Measurements from ENCODE around the gene MN1.

DNA sequence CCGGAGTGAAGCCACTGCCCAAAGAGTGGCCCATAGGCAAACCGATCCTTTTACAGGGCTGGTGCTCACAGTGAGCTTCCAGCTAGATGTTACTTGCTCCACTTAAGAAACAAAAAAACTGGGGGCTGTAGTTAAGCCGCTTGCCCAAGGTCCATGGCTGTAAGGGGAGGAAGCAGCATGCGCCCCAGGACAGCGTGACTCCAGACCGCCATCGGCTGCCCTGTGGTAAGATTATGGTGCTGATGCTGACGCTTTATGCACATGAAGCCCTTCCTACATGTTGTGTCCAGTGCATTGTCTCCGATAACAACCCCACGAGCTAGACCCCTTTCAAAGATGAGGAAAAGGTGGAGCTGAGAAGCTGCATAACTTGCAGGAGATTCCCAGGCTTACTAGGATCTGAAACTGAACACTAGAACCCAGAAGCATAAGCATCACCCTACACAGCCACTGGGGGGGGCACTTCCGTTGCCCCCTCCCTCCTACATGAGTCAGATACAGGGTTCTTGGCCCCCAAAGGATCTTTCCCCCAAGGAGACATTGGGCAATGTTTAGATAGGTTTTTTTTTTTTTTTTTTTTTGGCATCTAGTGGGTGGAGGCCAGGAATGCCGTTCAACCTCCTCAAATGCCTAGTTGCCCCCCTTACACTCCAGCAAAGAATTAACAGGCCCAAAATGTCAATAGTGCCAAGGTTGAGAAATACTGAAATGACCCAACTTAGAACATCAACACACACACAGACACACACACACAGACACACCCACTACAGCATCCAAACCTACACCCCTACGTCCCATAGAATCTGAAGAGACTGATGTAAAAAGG is 53.9 kb downstream of the MN1 start:
- TF ChIP-seq, protein P1, sequence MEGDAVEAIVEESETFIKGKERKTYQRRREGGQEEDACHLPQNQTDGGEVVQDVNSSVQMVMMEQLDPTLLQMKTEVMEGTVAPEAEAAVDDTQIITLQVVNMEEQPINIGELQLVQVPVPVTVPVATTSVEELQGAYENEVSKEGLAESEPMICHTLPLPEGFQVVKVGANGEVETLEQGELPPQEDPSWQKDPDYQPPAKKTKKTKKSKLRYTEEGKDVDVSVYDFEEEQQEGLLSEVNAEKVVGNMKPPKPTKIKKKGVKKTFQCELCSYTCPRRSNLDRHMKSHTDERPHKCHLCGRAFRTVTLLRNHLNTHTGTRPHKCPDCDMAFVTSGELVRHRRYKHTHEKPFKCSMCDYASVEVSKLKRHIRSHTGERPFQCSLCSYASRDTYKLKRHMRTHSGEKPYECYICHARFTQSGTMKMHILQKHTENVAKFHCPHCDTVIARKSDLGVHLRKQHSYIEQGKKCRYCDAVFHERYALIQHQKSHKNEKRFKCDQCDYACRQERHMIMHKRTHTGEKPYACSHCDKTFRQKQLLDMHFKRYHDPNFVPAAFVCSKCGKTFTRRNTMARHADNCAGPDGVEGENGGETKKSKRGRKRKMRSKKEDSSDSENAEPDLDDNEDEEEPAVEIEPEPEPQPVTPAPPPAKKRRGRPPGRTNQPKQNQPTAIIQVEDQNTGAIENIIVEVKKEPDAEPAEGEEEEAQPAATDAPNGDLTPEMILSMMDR (IDR thresholded peaks at IDR 0.05; ENCODE audit: insufficient read depth, low read length, poor library complexity, severe bottlenecking) = no peak
- no peak for TF ChIP-seq EZH2phosphoT487 (conservative IDR thresholded peaks at IDR 0.05; ENCODE audit: low read length)

All from SU-DHL-6 (cell line).